KBM-7 (cell line): ENCODE measurements around the gene TTC34.
A peak's percentile ranks its signal among the peaks of the same experiment; 100 is the strongest.

Experiments
- DNase-seq: peaks from one replicate; pipeline ENCODE4 v3.0.0-alpha.2; 2015
- in situ Hi-C: fragments of 300-500 bp; cut with MboI; formaldehyde crosslinking; loops from 2 replicates; pipeline ENCODE4 v1.14.3; 2020; ENCODE audit warnings: low sequenced_read_pairs, low pct_unique_long_range_greater_than_20kb, mixed read lengths

Gene TTC34

GRCh38 chr1:2590233-2591141 lies 211.0 kb downstream of the TTC34 start:
- no peak for DNase-seq
- in situ Hi-C loops = loop anchor here (25.0 kb wide), 1 partner anchor 197 kb away; no protein-coding TSS in a partner anchor

GRCh38 chr1:2589431-2590232 lies 211.9 kb downstream of the TTC34 start:
- no peak for DNase-seq
- in situ Hi-C loops = loop anchor here (25.0 kb wide), 1 partner anchor 198 kb away; no protein-coding TSS in a partner anchor

- no peak for DNase-seq
- in situ Hi-C loops = loop anchor here (25.0 kb wide), 1 partner anchor 198 kb away; no protein-coding TSS in a partner anchor
Observed at GRCh38 chr1:2588661-2589430, 212.6 kb downstream of the TTC34 start.

GRCh38 chr1:2587860-2588571 lies 213.5 kb downstream of the TTC34 start:
- no peak for DNase-seq
- in situ Hi-C loops = loop anchor here (25.0 kb wide), 1 partner anchor 199 kb away; no protein-coding TSS in a partner anchor

DNA sequence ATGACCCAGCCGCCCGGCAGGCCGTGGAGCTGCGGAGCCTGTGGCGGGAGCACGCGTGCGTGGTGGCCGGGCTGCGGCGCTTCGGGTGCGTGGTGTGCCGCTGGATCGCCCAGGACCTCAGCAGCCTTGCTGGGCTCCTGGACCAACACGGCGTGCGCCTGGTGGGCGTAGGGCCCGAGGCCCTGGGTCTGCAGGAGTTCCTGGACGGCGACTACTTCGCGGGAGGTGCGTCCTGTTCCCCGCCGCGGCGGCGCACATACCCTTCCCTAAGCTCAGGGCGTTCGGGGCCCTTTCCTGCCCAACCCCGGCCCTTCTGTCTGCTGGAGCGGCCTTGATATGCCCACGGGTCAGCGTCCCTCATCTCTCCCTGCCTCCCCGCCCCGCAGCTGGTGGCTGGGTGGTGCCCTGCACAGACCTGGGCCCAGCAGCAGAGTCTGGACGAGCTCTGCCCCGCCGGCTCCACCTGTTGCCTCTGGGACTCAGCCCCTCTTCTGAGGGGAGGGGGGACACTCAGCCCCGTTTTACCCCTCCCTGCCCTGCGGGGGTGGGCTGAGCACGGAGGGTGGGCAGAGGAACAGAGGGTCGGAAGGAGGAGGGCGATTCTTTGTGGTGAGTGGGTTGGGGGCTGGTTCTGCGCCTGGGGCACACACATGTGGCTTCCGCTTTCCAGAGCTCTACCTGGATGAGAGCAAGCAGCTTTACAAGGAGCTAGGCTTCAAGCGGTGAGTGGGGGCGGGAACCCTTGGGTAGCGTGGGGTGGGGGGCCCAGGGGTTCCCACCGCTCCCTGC lies 214.2 kb downstream of the TTC34 start:
- DNase-seq = peak; percentile 34
- in situ Hi-C loops = loop anchor here (25.0 kb wide), 1 partner anchor 200 kb away; no protein-coding TSS in a partner anchor

GRCh38 chr1:2586154-2587070 lies 215.1 kb downstream of the TTC34 start, which contains the start of gene PRXL2B:
Gene PRXL2B (plus strand): TSS chr1:2586777. CDS start chr1:2586886, 109 bp downstream.
- peak; percentile 95 for DNase-seq
- in situ Hi-C loops = loop anchor here (25.0 kb wide), 1 partner anchor 201 kb away; no protein-coding TSS in a partner anchor
